Keratinocyte (primary cell): Measurements from ENCODE around the gene ROBO2.

ENCODE experiments used
- CTCF ChIP-seq, 3 experiments: IDR thresholded peaks in 1 of 3; conservative IDR thresholded peaks in 1 of 3; optimal IDR thresholded peaks in 1 of 3; 2 replicates in 2 of 3; 3 replicates in 1 of 3; pipeline versions ENCODE3 to v1.5.1; 2011; ENCODE audit warnings: low read length in 3 of 3, mild to moderate bottlenecking in 3 of 3, moderate library complexity in 2 of 3, control low read depth in 1 of 3, inconsistent platforms in 1 of 3; ENCODE audit not compliant: insufficient read depth in 2 of 3; ENCODE audit errors: extremely low read depth in 1 of 3
- EZH2 ChIP-seq: IDR thresholded peaks from one replicate; pipeline ENCODE4 v1.6.1; 2012; ENCODE audit warnings: inconsistent platforms, mild to moderate bottlenecking, low read length, moderate library complexity

GRCh38 chr3:77066829-77067228 is 26.9 kb downstream of the ROBO2 start:
- TF ChIP-seq CTCF (optimal IDR thresholded peaks at IDR 0.05 in 1 of 3, IDR thresholded peaks at IDR 0.05 in 1 of 3, conservative IDR thresholded peaks at IDR 0.05 in 1 of 3; ENCODE audit: extremely low read depth in 1 of 3, insufficient read depth in 2 of 3, low read length in 3 of 3) (no peak), EZH2 (no peak)
